GM12878 (cell line): Measurements from ENCODE around the gene TPSB2.

Experiments
- CBFB ChIP-seq: IDR thresholded peaks from 2 replicates; pipeline ENCODE4 v1.6.1; 2016; ENCODE audit warnings: antibody characterized with exemption, low read depth
- CTCF ChIP-seq, 3 experiments: IDR thresholded peaks in 2 of 3; conservative IDR thresholded peaks in 1 of 3; 2 replicates each; pipeline ENCODE4 v1.5.1; 2011; ENCODE audit warnings: low read depth in 3 of 3, low read length in 3 of 3, mild to moderate bottlenecking in 3 of 3, control low read depth in 2 of 3, moderate library complexity in 2 of 3, inconsistent platforms in 1 of 3, mixed read lengths in 1 of 3; ENCODE audit not compliant: control insufficient read depth in 2 of 3, insufficient read depth in 1 of 3; ENCODE audit errors: extremely low read depth in 1 of 3
- FOXM1 ChIP-seq: IDR thresholded peaks from 2 replicates; pipeline ENCODE4 v1.6.1; 2012; ENCODE audit warnings: low read depth, mild to moderate bottlenecking, inconsistent platforms, low read length, moderate library complexity
- GABPA ChIP-seq: IDR thresholded peaks from 2 replicates; pipeline ENCODE4 v1.6.1; 2014; ENCODE audit warnings: antibody characterized with exemption, low read depth, mild to moderate bottlenecking, inconsistent platforms
- KLF5 ChIP-seq: fragments of 450-650 bp; IDR thresholded peaks from 2 replicates; pipeline ENCODE4 v1.6.1; 2014; ENCODE audit warnings: mild to moderate bottlenecking; ENCODE audit not compliant: partially characterized antibody
- POLR2A ChIP-seq: IDR thresholded peaks from 2 replicates; pipeline ENCODE4 v1.6.1; 2011; ENCODE audit warnings: low read depth, mild to moderate bottlenecking, low read length
- POLR2AphosphoS5 ChIP-seq: IDR thresholded peaks from 2 replicates; pipeline ENCODE4 v1.6.1; 2011; ENCODE audit warnings: mild to moderate bottlenecking, low read length, inconsistent platforms
- TF ChIP-seq, protein P1 (sequence below): fragments of 450-650 bp; IDR thresholded peaks from 2 replicates; pipeline ENCODE4 v1.6.1; 2014; ENCODE audit warnings: mild to moderate bottlenecking

DNA sequence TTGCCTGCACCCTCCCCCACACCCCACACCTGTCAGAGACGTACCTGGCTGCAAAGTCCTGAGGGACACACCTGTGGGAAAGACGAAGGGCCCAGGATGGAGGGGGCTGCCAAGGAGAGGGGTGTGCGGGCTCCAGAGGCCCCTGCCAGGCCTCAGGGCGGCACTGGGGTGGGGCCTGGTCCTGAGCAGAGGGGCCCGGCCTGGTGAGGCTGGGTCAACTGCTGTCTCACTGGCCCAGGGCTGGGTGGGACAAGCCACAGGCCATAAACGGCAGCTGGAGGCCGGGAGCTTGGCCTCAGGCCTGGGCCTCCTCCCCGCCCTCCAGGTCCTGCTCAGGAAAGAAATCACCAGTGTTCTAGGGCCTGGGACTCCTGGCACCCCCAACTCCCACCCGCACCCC is 5.4 kb downstream of the TPSB2 start:
- TF ChIP-seq CBFB, result no peak
- TF ChIP-seq CTCF (IDR thresholded peaks at IDR 0.05 in 2 of 3, conservative IDR thresholded peaks at IDR 0.05 in 1 of 3; ENCODE audit: control insufficient read depth in 2 of 3, extremely low read depth in 1 of 3, insufficient read depth in 1 of 3, low read depth in 3 of 3, low read length in 3 of 3), result no peak
- TF ChIP-seq POLR2AphosphoS5, result no peak
- TF ChIP-seq GABPA, result no peak
- TF ChIP-seq FOXM1, result no peak
- no peak for TF ChIP-seq POLR2A
- TF ChIP-seq KLF5, result no peak
- TF ChIP-seq, protein P1, sequence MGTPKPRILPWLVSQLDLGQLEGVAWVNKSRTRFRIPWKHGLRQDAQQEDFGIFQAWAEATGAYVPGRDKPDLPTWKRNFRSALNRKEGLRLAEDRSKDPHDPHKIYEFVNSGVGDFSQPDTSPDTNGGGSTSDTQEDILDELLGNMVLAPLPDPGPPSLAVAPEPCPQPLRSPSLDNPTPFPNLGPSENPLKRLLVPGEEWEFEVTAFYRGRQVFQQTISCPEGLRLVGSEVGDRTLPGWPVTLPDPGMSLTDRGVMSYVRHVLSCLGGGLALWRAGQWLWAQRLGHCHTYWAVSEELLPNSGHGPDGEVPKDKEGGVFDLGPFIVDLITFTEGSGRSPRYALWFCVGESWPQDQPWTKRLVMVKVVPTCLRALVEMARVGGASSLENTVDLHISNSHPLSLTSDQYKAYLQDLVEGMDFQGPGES, result no peak
